Nephron (organoid): ENCODE data around the gene GPR21.

Experiments used
- H3K27ac Mint-ChIP-seq, 3 experiments: 2 replicates each; pipeline ENCODE4 v1.8.0; 2020; ENCODE audit warnings: mixed read lengths in 3 of 3, mild to moderate bottlenecking in 2 of 3, moderate library complexity in 1 of 3
- H3K27me3 Mint-ChIP-seq: 2 replicates; pipeline ENCODE4 v1.8.0; 2021; ENCODE audit warnings: low read depth, mild to moderate bottlenecking, moderate library complexity, mixed read lengths
- H3K36me3 Mint-ChIP-seq: 2 replicates; pipeline ENCODE4 v1.8.0; 2020; ENCODE audit warnings: low read depth, mixed read lengths
- H3K4me1 Mint-ChIP-seq: 2 replicates; pipeline ENCODE4 v1.8.0; 2020; ENCODE audit warnings: mixed read lengths
- H3K4me3 Mint-ChIP-seq, 3 experiments: 2 replicates each; pipeline ENCODE4 v1.8.0; 2020; ENCODE audit warnings: mild to moderate bottlenecking in 3 of 3, mixed read lengths in 3 of 3, moderate library complexity in 2 of 3
- H3K9me3 Mint-ChIP-seq: 2 replicates; pipeline ENCODE4 v1.8.0; 2020; ENCODE audit warnings: mixed read lengths
- CTCF ChIP-seq, 3 experiments: fragments of 200-600 bp; sonication (generic); IDR thresholded peaks; one replicate each; pipeline ENCODE4 v1.5.0; 2021; ENCODE audit warnings: antibody characterized with exemption in 3 of 3; ENCODE audit not compliant: unreplicated experiment in 3 of 3

The GPR21 gene

GRCh38 chr9:123033864-123034601 is 566 bp downstream of the GPR21 start:
- Mint-ChIP-seq H3K4me3 (peak overlapping the region; percentile 72 to 80 (median 73)), H3K4me1 (peaks cover 36% of the 10 kb centered on the region), H3K9me3 (no peaks in the 10 kb centered on the region), H3K27ac (peak overlapping the region; percentile 54 to 76 (median 60)), H3K36me3 (peaks cover 9% of the 10 kb centered on the region), H3K27me3 (no peaks in the 10 kb centered on the region)
- TF ChIP-seq CTCF (IDR thresholded peaks at IDR 0.05; ENCODE audit: unreplicated experiment in 3 of 3), result no peak

GRCh38 chr9:123034881-123035510 is 1.5 kb downstream of the GPR21 start:
- peaks cover 6% of the 10 kb centered on the region for H3K36me3 Mint-ChIP-seq
- H3K27ac Mint-ChIP-seq, result peak overlapping the region in 2 of 3 experiments; percentile 4 to 54
- peak overlapping the region; percentile 9 to 45 (median 23) for H3K4me3 Mint-ChIP-seq
- TF ChIP-seq CTCF (IDR thresholded peaks at IDR 0.05; ENCODE audit: unreplicated experiment in 3 of 3), result no peak
- H3K4me1 Mint-ChIP-seq, result peaks cover 38% of the 10 kb centered on the region
- H3K9me3 Mint-ChIP-seq, result no peaks in the 10 kb centered on the region
- no peaks in the 10 kb centered on the region for H3K27me3 Mint-ChIP-seq

GRCh38 chr9:123035791-123036190 is 2.3 kb downstream of the GPR21 start:
- Mint-ChIP-seq H3K4me1 (peaks cover 41% of the 10 kb centered on the region), H3K27ac (no peak overlapping the region), H3K27me3 (no peaks in the 10 kb centered on the region), H3K9me3 (no peaks in the 10 kb centered on the region), H3K36me3 (peaks cover 6% of the 10 kb centered on the region), H3K4me3 (no peak overlapping the region)
- no peak for TF ChIP-seq CTCF (IDR thresholded peaks at IDR 0.05; ENCODE audit: unreplicated experiment in 3 of 3)

- H3K27ac Mint-ChIP-seq, result no peak overlapping the region
- H3K9me3 Mint-ChIP-seq, result no peaks in the 10 kb centered on the region
- no peak overlapping the region for H3K4me3 Mint-ChIP-seq
- peaks cover 44% of the 10 kb centered on the region for H3K4me1 Mint-ChIP-seq
- TF ChIP-seq CTCF (IDR thresholded peaks at IDR 0.05; ENCODE audit: unreplicated experiment in 3 of 3), result no peak
- H3K27me3 Mint-ChIP-seq, result no peaks in the 10 kb centered on the region
- H3K36me3 Mint-ChIP-seq, result peaks cover 12% of the 10 kb centered on the region
Observed at GRCh38 chr9:123036893-123037545, 3.6 kb downstream of the GPR21 start.

DNA sequence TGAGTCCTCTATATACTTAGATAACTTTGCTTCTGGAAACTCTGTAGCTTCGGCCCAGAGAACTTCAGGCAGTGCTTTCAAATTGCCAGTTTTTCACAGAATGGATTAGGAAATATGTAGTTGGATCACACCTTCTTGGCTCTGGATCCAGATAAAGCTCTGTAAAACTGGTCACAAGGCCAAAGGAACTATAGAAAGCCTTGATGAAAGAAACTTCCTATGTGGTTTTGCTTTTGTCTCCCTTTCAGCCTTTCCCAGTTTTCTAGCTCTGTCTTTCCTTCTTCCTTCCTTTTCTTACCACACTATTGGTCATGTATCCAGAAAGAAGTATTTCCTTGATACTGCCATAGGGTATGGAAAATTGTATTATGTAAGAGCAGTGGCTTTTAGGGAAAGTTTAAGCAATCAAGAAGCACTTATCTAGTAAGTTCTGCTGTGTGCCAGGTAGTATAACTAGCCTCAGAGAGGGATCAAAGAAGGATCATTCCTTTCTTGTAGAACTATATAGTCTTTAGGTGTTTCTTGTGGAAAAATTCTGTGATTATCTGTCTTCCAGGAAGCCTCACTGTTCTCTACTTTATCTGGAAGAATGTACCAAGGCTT is 6.3 kb downstream of the GPR21 start:
- no peak overlapping the region for H3K27ac Mint-ChIP-seq
- H3K9me3 Mint-ChIP-seq, result peaks cover 2% of the 10 kb centered on the region
- H3K36me3 Mint-ChIP-seq, result peaks cover 36% of the 10 kb centered on the region
- H3K4me1 Mint-ChIP-seq, result peaks cover 22% of the 10 kb centered on the region
- H3K4me3 Mint-ChIP-seq, result no peak overlapping the region
- H3K27me3 Mint-ChIP-seq, result no peaks in the 10 kb centered on the region
- no peak for TF ChIP-seq CTCF (IDR thresholded peaks at IDR 0.05; ENCODE audit: unreplicated experiment in 3 of 3)
